Measurements from ENCODE around the gene LGALS14.

LGALS14 gene

DNA sequence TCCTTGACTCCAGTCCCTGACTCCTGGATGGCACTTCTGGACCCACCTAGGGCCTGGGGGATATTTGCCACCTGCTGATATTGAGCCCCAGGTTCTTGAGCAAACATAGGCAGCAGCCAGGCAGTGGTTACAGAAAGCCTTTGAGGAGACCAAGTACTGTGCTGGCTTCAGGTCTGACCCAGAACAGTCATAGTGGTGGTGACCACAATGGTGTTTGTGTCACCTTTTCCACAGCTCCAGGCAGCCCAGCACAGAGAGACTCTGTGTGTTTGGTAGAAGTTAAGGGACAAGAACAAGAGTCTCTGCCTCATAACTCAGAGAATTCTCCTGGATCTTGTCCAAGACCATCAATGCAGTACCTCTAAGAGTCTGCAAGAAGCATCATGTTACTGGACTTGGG lies 48.1 kb downstream of the LGALS14 start:
- no peak for DNase-seq

DNA sequence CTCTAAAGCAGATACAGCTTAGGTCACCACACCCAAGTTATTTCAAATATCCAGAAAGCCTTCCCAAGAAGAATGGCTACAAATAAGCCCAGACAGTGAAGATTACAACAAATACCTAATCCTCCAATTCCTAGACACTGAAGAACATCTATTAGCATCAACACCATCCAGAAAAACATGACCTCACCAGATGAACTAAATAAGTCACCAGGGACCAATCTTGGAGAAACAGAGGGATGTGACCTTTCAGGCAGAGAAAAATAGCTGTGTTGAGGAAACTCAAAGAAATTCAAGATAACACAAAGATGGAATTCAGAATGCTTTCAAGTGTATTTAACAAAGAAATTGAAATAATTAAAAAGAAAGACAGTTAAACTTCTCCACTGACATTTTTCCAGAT lies 48.5 kb downstream of the LGALS14 start:
- DNase-seq, result no peak

- DNase-seq, result no peak
Measured at GRCh38 chr19:39754544-39754943, 50.3 kb downstream of the LGALS14 start.

DNA sequence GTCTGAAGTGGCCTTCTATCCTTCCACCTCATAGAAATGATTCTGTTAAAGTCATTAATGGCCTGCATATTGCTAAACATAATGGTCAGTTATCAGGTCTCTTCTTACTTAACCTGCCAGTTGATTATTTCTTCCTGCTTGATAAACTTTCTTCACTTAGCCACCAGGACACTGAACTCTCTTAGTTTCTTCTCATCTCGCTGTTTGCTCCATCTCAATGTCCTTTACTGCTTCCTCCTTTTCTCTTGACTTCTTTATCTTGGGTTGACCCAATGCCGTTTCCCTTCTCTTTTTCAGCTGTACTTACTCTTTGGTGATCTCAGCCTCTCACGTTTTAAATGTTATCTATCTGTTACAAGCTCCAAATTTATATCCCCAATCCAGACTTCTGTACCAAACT lies 50.7 kb downstream of the LGALS14 start:
- no peak for DNase-seq
